ENCODE results near the gene TMBIM1.

The TMBIM1 gene

GRCh38 chr2:218269900-218270720, 22.2 kb downstream of the TMBIM1 start, which contains the start of the genes AAMP and PNKD (continued):
- TF ChIP-seq ZNF341 (tag by site-specific recombination; IDR thresholded peaks at IDR 0.05; ENCODE audit: low read depth) (peak; percentile 61), ZNF148 (tag by site-specific recombination; IDR thresholded peaks at IDR 0.05; ENCODE audit: borderline replicate concordance) (no peak), EGR2 (tag by site-specific recombination; IDR thresholded peaks at IDR 0.05; ENCODE audit: low read depth) (peak; percentile 60), ZNF391 (tag by site-specific recombination; IDR thresholded peaks at IDR 0.05; ENCODE audit: borderline replicate concordance, low read depth) (0 out of 2 replicates have a peak, but pooled peaks have one; percentile 1), ZFP3 (tag by site-specific recombination; IDR thresholded peaks at IDR 0.05; ENCODE audit: low read depth) (no peak), KLF8 (tag by site-specific recombination; IDR thresholded peaks at IDR 0.05) (peak; percentile 94), ZNF133 (tag by site-specific recombination; IDR thresholded peaks at IDR 0.05) (no peak), TSHZ1 (tag by site-specific recombination; IDR thresholded peaks at IDR 0.05; ENCODE audit: borderline replicate concordance) (no peak), PRDM1 (tag by site-specific recombination; IDR thresholded peaks at IDR 0.05) (no peak), HOXD13 (CRISPR knock-in tag; IDR thresholded peaks at IDR 0.05; ENCODE audit: borderline replicate concordance) (no peak), ZNF184 (tag by site-specific recombination; IDR thresholded peaks at IDR 0.05) (no peak), KLF16 (tag by site-specific recombination; IDR thresholded peaks at IDR 0.05) (peak; percentile 90), SP2 (tag by site-specific recombination; IDR thresholded peaks at IDR 0.05) (peak; percentile 97), ZNF202 (tag by site-specific recombination; IDR thresholded peaks at IDR 0.05; ENCODE audit: borderline replicate concordance) (no peak), ZNF561 (tag by site-specific recombination; IDR thresholded peaks at IDR 0.05; ENCODE audit: borderline replicate concordance) (no peak), ZNF76 (tag by site-specific recombination; IDR thresholded peaks at IDR 0.05; ENCODE audit: borderline replicate concordance, low read depth) (peak; percentile 98), ZNF555 (tag by site-specific recombination; conservative IDR thresholded peaks at IDR 0.05) (no peak), ZNF223 (tag by site-specific recombination; IDR thresholded peaks at IDR 0.05) (no peak), ZNF571 (tag by site-specific recombination; IDR thresholded peaks at IDR 0.05) (no peak), ZNF248 (tag by site-specific recombination; IDR thresholded peaks at IDR 0.05) (no peak), ZNF302 (tag by site-specific recombination; IDR thresholded peaks at IDR 0.05; ENCODE audit: low read depth) (no peak), ZBTB48 (tag by site-specific recombination; IDR thresholded peaks at IDR 0.05) (peak; percentile 29; the same call in 1 of the 2 replicates), PRDM6 (tag by site-specific recombination; IDR thresholded peaks at IDR 0.05) (no peak), ZNF558 (tag by site-specific recombination; IDR thresholded peaks at IDR 0.05) (no peak), TRIM28 (IDR thresholded peaks at IDR 0.05; ENCODE audit: borderline replicate concordance, low read length) (no peak), ZNF18 (tag by site-specific recombination; IDR thresholded peaks at IDR 0.05) (0 out of 2 replicates have a peak, but pooled peaks have one; percentile 39), ZNF155 (tag by site-specific recombination; IDR thresholded peaks at IDR 0.05) (no peak), ZNF138 (tag by site-specific recombination; IDR thresholded peaks at IDR 0.05; ENCODE audit: borderline replicate concordance) (no peak), ZNF449 (tag by site-specific recombination; IDR thresholded peaks at IDR 0.05) (no peak), ZNF530 (tag by site-specific recombination; IDR thresholded peaks at IDR 0.05; ENCODE audit: low read depth) (no peak)
